ENCODE data around the gene CANX. TPM values are rescaled to one million over a fixed set of nuclear protein-coding genes. Genes with fewer than 3 reads are reported as not detected.
A peak's percentile ranks its signal among the peaks of the same experiment; 100 is the strongest.

The CANX gene
- total and polyA plus RNA-seq, 9 of the 15 experiments (the other 6 are each of a cell fraction or from before 2014, with no cell fraction given) = 155 to 893 (median 589) TPM

- TF ChIP-seq, protein P1, sequence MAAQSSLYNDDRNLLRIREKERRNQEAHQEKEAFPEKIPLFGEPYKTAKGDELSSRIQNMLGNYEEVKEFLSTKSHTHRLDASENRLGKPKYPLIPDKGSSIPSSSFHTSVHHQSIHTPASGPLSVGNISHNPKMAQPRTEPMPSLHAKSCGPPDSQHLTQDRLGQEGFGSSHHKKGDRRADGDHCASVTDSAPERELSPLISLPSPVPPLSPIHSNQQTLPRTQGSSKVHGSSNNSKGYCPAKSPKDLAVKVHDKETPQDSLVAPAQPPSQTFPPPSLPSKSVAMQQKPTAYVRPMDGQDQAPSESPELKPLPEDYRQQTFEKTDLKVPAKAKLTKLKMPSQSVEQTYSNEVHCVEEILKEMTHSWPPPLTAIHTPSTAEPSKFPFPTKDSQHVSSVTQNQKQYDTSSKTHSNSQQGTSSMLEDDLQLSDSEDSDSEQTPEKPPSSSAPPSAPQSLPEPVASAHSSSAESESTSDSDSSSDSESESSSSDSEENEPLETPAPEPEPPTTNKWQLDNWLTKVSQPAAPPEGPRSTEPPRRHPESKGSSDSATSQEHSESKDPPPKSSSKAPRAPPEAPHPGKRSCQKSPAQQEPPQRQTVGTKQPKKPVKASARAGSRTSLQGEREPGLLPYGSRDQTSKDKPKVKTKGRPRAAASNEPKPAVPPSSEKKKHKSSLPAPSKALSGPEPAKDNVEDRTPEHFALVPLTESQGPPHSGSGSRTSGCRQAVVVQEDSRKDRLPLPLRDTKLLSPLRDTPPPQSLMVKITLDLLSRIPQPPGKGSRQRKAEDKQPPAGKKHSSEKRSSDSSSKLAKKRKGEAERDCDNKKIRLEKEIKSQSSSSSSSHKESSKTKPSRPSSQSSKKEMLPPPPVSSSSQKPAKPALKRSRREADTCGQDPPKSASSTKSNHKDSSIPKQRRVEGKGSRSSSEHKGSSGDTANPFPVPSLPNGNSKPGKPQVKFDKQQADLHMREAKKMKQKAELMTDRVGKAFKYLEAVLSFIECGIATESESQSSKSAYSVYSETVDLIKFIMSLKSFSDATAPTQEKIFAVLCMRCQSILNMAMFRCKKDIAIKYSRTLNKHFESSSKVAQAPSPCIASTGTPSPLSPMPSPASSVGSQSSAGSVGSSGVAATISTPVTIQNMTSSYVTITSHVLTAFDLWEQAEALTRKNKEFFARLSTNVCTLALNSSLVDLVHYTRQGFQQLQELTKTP (IDR thresholded peaks at IDR 0.05; ENCODE audit: low read depth in 1 of 2, partially characterized antibody in 2 of 2) = peak in 1 of 2 experiments; percentile 70
Measured at GRCh38 chr5:179762079-179762780, 63.5 kb downstream of the CANX start (continued).

GRCh38 chr5:179762781-179763176 lies 64.0 kb downstream of the CANX start:
- ATAC-seq (no peak), DNase-seq (ENCODE audit: extremely low read depth in 1 of 4, low spot score in 3 of 4) (no peak), FAIRE-seq (no peak)
- Histone ChIP-seq H3K27me3 (ENCODE audit: control insufficient read depth in 2 of 2, insufficient read depth in 2 of 2, low read length in 2 of 2) (no peaks in the 10 kb centered on the region), H3K4me3 (no peak overlapping the region), H3K4me2 (ENCODE audit: insufficient read depth, low read length) (peak overlapping the region; percentile 63), H3K27ac (ENCODE audit: extremely low read depth, low read depth, low read length) (peak overlapping the region; percentile 50; the same call in 1 of the 3 replicates), H2AFZ (ENCODE audit: low read depth, low read length) (no peak overlapping the region), H3K9ac (ENCODE audit: insufficient read depth in 1 of 2, low read depth in 2 of 2, low read length in 2 of 2) (no peak overlapping the region), H3K79me2 (ENCODE audit: control insufficient read depth, insufficient read depth, low read length) (peaks cover 85% of the 10 kb centered on the region), H3K9me1 (ENCODE audit: control insufficient read depth, insufficient read depth, low read length) (peaks cover 21% of the 10 kb centered on the region), H3K9me3 (replicated peaks; ENCODE audit: control insufficient read depth, insufficient read depth, low read depth, low read length) (no peaks in the 10 kb centered on the region), H3K36me3 (ENCODE audit: control insufficient read depth, insufficient read depth, low read length) (peaks cover 37% of the 10 kb centered on the region), H4K20me1 (replicated peaks; ENCODE audit: control insufficient read depth, insufficient read depth, low read length) (peaks cover 49% of the 10 kb centered on the region), H3K4me1 (replicated peaks in 1 of 2; ENCODE audit: control insufficient read depth in 2 of 2, insufficient read depth in 2 of 2, low read length in 2 of 2) (peaks cover 27 to 52% of the 10 kb centered on the region in 2 experiments)
- BruUV-seq (replicated peaks) = no TSS peak
- CTCF ChIA-PET (ENCODE audit: low intra/inter-chr PET ratio) = interaction anchor here (0.8 to 1.2 kb wide), 3 partner anchors 59 to 95 kb away, joined by 3 read pairs; no protein-coding TSS in a partner anchor
- intact Hi-C loops (cut with micrococcal nuclease) = loop anchor here (1.0 to 5.0 kb wide), 3 partner anchors 59 to 330 kb away; partner anchors contain the start of gene TBC1D9B
- 4% methylated on average over 3 of the region's 3 CpGs for WGBS (ENCODE audit: insufficient coverage, low coverage, missing lambda C conversion rate)
- in situ Hi-C loops (cut with MboI) = no loop called here
- POLR2A ChIA-PET = interaction anchor here (0.7 to 1.5 kb wide), 5 partner anchors 9 to 65 kb away, joined by 3 to 6 read pairs (median 3); no protein-coding TSS in a partner anchor
- TF ChIP-seq ZBTB12 (CRISPR knock-in tag; IDR thresholded peaks at IDR 0.05) = no peak
- 0 out of 2 replicates have a peak, but pooled peaks have one; percentile 31 for TF ChIP-seq SMARCA4 (IDR thresholded peaks at IDR 0.05)
- TF ChIP-seq JUND (IDR thresholded peaks at IDR 0.05; ENCODE audit: borderline replicate concordance, low read depth, low read length) = peak; percentile 21; the same call in 1 of the 2 replicates
- TF ChIP-seq JUND (tag; IDR thresholded peaks at IDR 0.05; ENCODE audit: borderline replicate concordance, low read depth, low read length) = peak; percentile 13; the same call in 1 of the 3 replicates
- TF ChIP-seq FOSL1 (tag; conservative IDR thresholded peaks at IDR 0.05) = peak; percentile 76
- TF ChIP-seq NFE2 (IDR thresholded peaks at IDR 0.05; ENCODE audit: low read depth) = 0 out of 2 replicates have a peak, but pooled peaks have one; percentile 24
- TF ChIP-seq MAFF (IDR thresholded peaks at IDR 0.05; ENCODE audit: low read length) = peak; percentile 55; the same call in 1 of the 2 replicates
- 0 out of 2 replicates have a peak, but pooled peaks have one; percentile 18 for TF ChIP-seq STAT5A (IDR thresholded peaks at IDR 0.05; ENCODE audit: borderline replicate concordance, low read length)
- peak; percentile 89 for TF ChIP-seq ZNF316 (IDR thresholded peaks at IDR 0.05)
- TF ChIP-seq ATF3 (IDR thresholded peaks at IDR 0.05) = peak; percentile 56; the same call in 1 of the 2 replicates
- no peak for TF ChIP-seq ATF3 (CRISPR knock-in tag; conservative IDR thresholded peaks at IDR 0.05)
- no peak for TF ChIP-seq FOXK1 (CRISPR knock-in tag; IDR thresholded peaks at IDR 0.05; ENCODE audit: borderline replicate concordance)
- no peak for TF ChIP-seq NFATC3 (IDR thresholded peaks at IDR 0.05)
